CMK (cell line): Measurements from ENCODE around the gene MBTPS1.

Experiments
- DNase-seq: peaks from one replicate; pipeline ENCODE4 v3.0.0-alpha.2; 2010; ENCODE audit warnings: low read depth

MBTPS1 gene

DNA sequence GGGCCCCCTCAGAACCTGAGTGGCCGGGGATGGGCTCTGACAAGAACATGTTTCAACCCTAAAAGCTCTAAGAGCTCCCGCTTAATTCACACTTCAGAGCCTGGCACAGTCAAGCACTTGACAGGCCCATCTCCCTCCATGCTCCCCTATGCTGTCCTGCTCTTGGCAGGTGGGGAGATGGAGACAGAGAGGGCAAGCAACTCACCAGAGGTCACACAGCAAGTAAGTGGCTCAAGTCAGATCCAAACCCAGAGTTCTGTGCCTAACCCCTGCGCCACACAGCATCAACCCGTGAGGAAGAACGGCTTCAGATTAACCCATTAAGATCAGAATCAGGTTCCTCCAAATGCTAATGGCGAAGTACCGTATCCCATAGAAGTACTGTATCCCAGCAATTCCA lies 112.3 kb downstream of the MBTPS1 start:
- no peak for DNase-seq
